H9 (cell line): Measurements from ENCODE around the gene MFN2. TPM values are rescaled to one million over a fixed set of nuclear protein-coding genes. Genes with fewer than 3 reads are reported as not detected.

Experiments used
- DNase-seq: peaks from one replicate; pipeline ENCODE4 v3.0.0-alpha.2; 2017
- H2AFZ ChIP-seq: one replicate; pipeline ENCODE4 v1.6.1; 2013; ENCODE audit warnings: mild to moderate bottlenecking, low read length, control low read depth, moderate library complexity
- H2AK5ac ChIP-seq: 2 replicates; pipeline ENCODE4 v1.6.1; 2013; ENCODE audit warnings: low read length, control low read depth, mixed read lengths; ENCODE audit not compliant: insufficient read length
- H2BK120ac ChIP-seq: one replicate; pipeline ENCODE4 v1.6.1; 2013; ENCODE audit warnings: low read depth, mild to moderate bottlenecking, low read length, control low read depth, inconsistent platforms; ENCODE audit not compliant: poor library complexity, severe bottlenecking
- H2BK12ac ChIP-seq: 2 replicates; pipeline ENCODE4 v1.6.1; 2013; ENCODE audit warnings: low read length, control low read depth, mixed read lengths, low read depth; ENCODE audit not compliant: insufficient read length
- H2BK15ac ChIP-seq: 2 replicates; pipeline ENCODE4 v1.6.1; 2013; ENCODE audit warnings: low read depth, low read length, control low read depth
- H2BK20ac ChIP-seq: one replicate; pipeline ENCODE4 v1.6.1; 2013; ENCODE audit warnings: low read depth, mild to moderate bottlenecking, low read length, control low read depth, inconsistent platforms; ENCODE audit not compliant: poor library complexity, severe bottlenecking
- H2BK5ac ChIP-seq: 2 replicates; pipeline ENCODE4 v1.6.1; 2013; ENCODE audit warnings: low read length, control low read depth, mixed read lengths; ENCODE audit not compliant: insufficient read length
- H3K14ac ChIP-seq: 2 replicates; pipeline ENCODE4 v1.6.1; 2013; ENCODE audit warnings: low read length, control low read depth; ENCODE audit not compliant: insufficient read depth
- H3K18ac ChIP-seq: 2 replicates; pipeline ENCODE4 v1.6.1; 2013; ENCODE audit warnings: low read depth, mild to moderate bottlenecking, mixed read lengths, low read length, control low read depth; ENCODE audit not compliant: insufficient read length
- H3K23ac ChIP-seq: 2 replicates; pipeline ENCODE4 v1.6.1; 2013; ENCODE audit warnings: low read length, control low read depth, mixed read lengths, low read depth; ENCODE audit not compliant: insufficient read length
- H3K23me2 ChIP-seq: 2 replicates; pipeline ENCODE4 v1.6.1; 2013; ENCODE audit warnings: low read depth, mild to moderate bottlenecking, mixed read lengths, low read length, control low read depth; ENCODE audit not compliant: insufficient read length, poor library complexity, severe bottlenecking
- H3K27ac ChIP-seq: 2 replicates; pipeline ENCODE4 v1.5.1; 2013; ENCODE audit warnings: low read length, control low read depth, mixed read lengths, low read depth; ENCODE audit not compliant: insufficient read length
- H3K27me3 ChIP-seq: 2 replicates; pipeline ENCODE4 v1.6.1; 2013; ENCODE audit warnings: low read length, control low read depth, inconsistent platforms; ENCODE audit not compliant: insufficient read depth
- H3K4ac ChIP-seq: 2 replicates; pipeline ENCODE4 v1.6.1; 2013; ENCODE audit warnings: low read depth, mild to moderate bottlenecking, control low read depth, inconsistent platforms, low read length, moderate library complexity
- H3K4me1 ChIP-seq: 2 replicates; pipeline ENCODE4 v1.6.1; 2013; ENCODE audit warnings: low read length, control low read depth, inconsistent platforms; ENCODE audit not compliant: insufficient read depth
- H3K4me2 ChIP-seq: 2 replicates; pipeline ENCODE4 v1.6.1; 2013; ENCODE audit warnings: low read length, control low read depth, mixed read lengths; ENCODE audit not compliant: insufficient read length, insufficient read depth
- H3K56ac ChIP-seq: 2 replicates; pipeline ENCODE4 v1.6.1; 2013; ENCODE audit warnings: low read depth, mild to moderate bottlenecking, mixed read lengths, low read length, control low read depth; ENCODE audit not compliant: insufficient read length
- H3K79me1 ChIP-seq: 2 replicates; pipeline ENCODE4 v1.6.1; 2013; ENCODE audit warnings: low read depth, mild to moderate bottlenecking, moderate library complexity, low read length, control low read depth, inconsistent platforms; ENCODE audit not compliant: insufficient read depth, poor library complexity, severe bottlenecking
- H3K79me2 ChIP-seq: 2 replicates; pipeline ENCODE4 v1.6.1; 2013; ENCODE audit warnings: low read length, control low read depth, inconsistent platforms; ENCODE audit not compliant: insufficient read depth
- H3K9ac ChIP-seq: 2 replicates; pipeline ENCODE4 v1.6.1; 2013; ENCODE audit warnings: low read length, control low read depth, mixed read lengths; ENCODE audit not compliant: insufficient read length; ENCODE audit errors: extremely low read depth
- H3K9me3 ChIP-seq: one replicate; pipeline ENCODE4 v1.6.1; 2013; ENCODE audit warnings: low read depth, low read length, inconsistent platforms; ENCODE audit not compliant: control insufficient read depth
- H3T11ph ChIP-seq: one replicate; pipeline ENCODE4 v1.6.1; 2013; ENCODE audit warnings: mild to moderate bottlenecking, low read length, control low read depth, inconsistent platforms
- H4K20me1 ChIP-seq: one replicate; pipeline ENCODE4 v1.6.1; 2013; ENCODE audit not compliant: control insufficient read depth, insufficient read length, insufficient read depth
- H4K5ac ChIP-seq: 2 replicates; pipeline ENCODE4 v1.6.1; 2013; ENCODE audit warnings: low read depth, mild to moderate bottlenecking, mixed read lengths, low read length, control low read depth; ENCODE audit not compliant: insufficient read length
- H4K8ac ChIP-seq: replicated peaks from 2 replicates; pipeline ENCODE4 v1.6.1; 2013; ENCODE audit warnings: low read length, control low read depth, mixed read lengths, low read depth; ENCODE audit not compliant: insufficient read length
- H4K91ac ChIP-seq: 2 replicates; pipeline ENCODE4 v1.6.1; 2013; ENCODE audit warnings: low read depth, mild to moderate bottlenecking, moderate library complexity, mixed read lengths, low read length, control low read depth; ENCODE audit not compliant: insufficient read length
- H3K27ac Mint-ChIP-seq, 3 experiments: 2 replicates in 2 of 3; 3 replicates in 1 of 3; pipeline ENCODE4 v1.8.0; 2020 to 2021; ENCODE audit warnings: mixed read lengths in 3 of 3, mild to moderate bottlenecking in 1 of 3, moderate library complexity in 1 of 3
- H3K27me3 Mint-ChIP-seq: 2 replicates; pipeline ENCODE4 v1.8.0; 2021; ENCODE audit warnings: low read depth, mild to moderate bottlenecking, moderate library complexity, mixed read lengths
- H3K36me3 Mint-ChIP-seq, 3 experiments: 2 replicates in 2 of 3; 3 replicates in 1 of 3; pipeline ENCODE4 v1.8.0; 2020 to 2021; ENCODE audit warnings: low read depth in 3 of 3, mixed read lengths in 3 of 3; ENCODE audit not compliant: insufficient read depth in 1 of 3
- H3K4me1 Mint-ChIP-seq, 2 experiments: 2 replicates each; pipeline ENCODE4 v1.8.0; 2020; ENCODE audit warnings: mixed read lengths in 2 of 2
- H3K4me3 Mint-ChIP-seq, 2 experiments: 2 replicates in 1 of 2; 3 replicates in 1 of 2; pipeline ENCODE4 v1.8.0; 2020 to 2021; ENCODE audit warnings: mild to moderate bottlenecking in 2 of 2, mixed read lengths in 2 of 2, moderate library complexity in 1 of 2
- H3K9me3 Mint-ChIP-seq, 2 experiments: 2 replicates in 1 of 2; 3 replicates in 1 of 2; pipeline ENCODE4 v1.8.0; 2020; ENCODE audit warnings: mild to moderate bottlenecking in 2 of 2, mixed read lengths in 2 of 2, moderate library complexity in 1 of 2
- CTCF ChIP-seq: fragments of 200-600 bp; sonication (generic); conservative IDR thresholded peaks from 3 replicates; pipeline ENCODE4 v1.8.0; 2021; ENCODE audit warnings: antibody characterized with exemption, mild to moderate bottlenecking
- WGBS: extraction: QIAGEN DNeasy Blood & Tissue Kit; methylation state at CpG from one replicate; pipeline ENCODE4 v1.1.7; 2013; ENCODE audit warnings: missing lambda C conversion rate, low lambda C conversion rate, mixed read lengths; ENCODE audit not compliant: insufficient read length; ENCODE audit errors: extremely low coverage; 5-methylcytosine and 5-hydroxymethylcytosine counted together
- total RNA-seq: library from RNA; stranded (reverse); gene quantifications from 2 replicates; pipeline ENCODE4 v1.2.1, GENCODE V29; 2021

MFN2 gene
- total RNA-seq, 1 experiment from 2014 or later, result 61.4 TPM

DNA sequence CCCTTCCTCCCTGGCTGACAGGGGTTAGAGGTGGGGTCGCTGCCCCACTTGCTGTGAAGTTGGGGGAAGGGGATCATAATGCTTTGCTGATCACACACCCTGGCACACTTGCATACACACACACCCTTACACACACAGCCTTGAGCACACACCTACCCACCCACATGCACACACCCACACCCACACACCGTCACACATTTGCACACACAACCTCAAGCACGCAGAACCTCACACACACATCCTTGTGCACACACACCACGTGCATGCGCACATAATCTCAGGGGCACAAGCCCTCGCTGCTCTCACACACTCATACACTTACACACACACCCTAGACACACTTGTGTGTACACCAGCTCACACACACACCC, 66.5 kb downstream of the MFN2 start:
- H3K27ac ChIP-seq, result no peak overlapping the region
- no peak overlapping the region for H2BK20ac ChIP-seq
- Mint-ChIP-seq H3K4me1 (peaks cover 7% of the 10 kb centered on the region in 2 experiments), H3K27me3 (peaks cover 9% of the 10 kb centered on the region), H3K4me3 (no peak overlapping the region), H3K9me3 (peaks cover 2 to 9% of the 10 kb centered on the region in 2 experiments; a peak in 3 of 5 replicates), H3K27ac (no peak overlapping the region), H3K36me3 (no peaks in the 10 kb centered on the region)
- no peaks in the 10 kb centered on the region for H3K79me1 ChIP-seq
- H3K79me2 ChIP-seq, result no peaks in the 10 kb centered on the region
- no peak overlapping the region for H3T11ph ChIP-seq
- no peak overlapping the region for H2AFZ ChIP-seq
- no peaks in the 10 kb centered on the region for H3K9me3 ChIP-seq
- no peaks in the 10 kb centered on the region for H3K27me3 ChIP-seq
- H2AK5ac ChIP-seq, result no peak overlapping the region
- no peak overlapping the region for H4K8ac ChIP-seq
- no peak overlapping the region for H3K4me2 ChIP-seq
- H4K91ac ChIP-seq, result no peak overlapping the region
- H3K23ac ChIP-seq, result no peak overlapping the region
- no peak overlapping the region for H3K18ac ChIP-seq
- H2BK120ac ChIP-seq, result no peak overlapping the region
- H3K4ac ChIP-seq, result no peak overlapping the region
- no CpG with 5 or more reads among the region's 6 CpGs for WGBS
- H3K23me2 ChIP-seq, result no peaks in the 10 kb centered on the region
- no peak overlapping the region for H3K9ac ChIP-seq
- H2BK15ac ChIP-seq, result no peak overlapping the region
- no peak for DNase-seq
- H2BK5ac ChIP-seq, result no peak overlapping the region
- H3K4me1 ChIP-seq, result no peaks in the 10 kb centered on the region
- no peak overlapping the region for H3K56ac ChIP-seq
- TF ChIP-seq CTCF, result no peak
- H3K14ac ChIP-seq, result no peak overlapping the region
- H2BK12ac ChIP-seq, result no peak overlapping the region
- H4K5ac ChIP-seq, result no peak overlapping the region
- no peaks in the 10 kb centered on the region for H4K20me1 ChIP-seq
